Gastrocnemius medialis (tissue), 4 donors: ENCODE results near the gene PYURF. TPM values are rescaled to one million over a fixed set of nuclear protein-coding genes. Genes with fewer than 3 reads are reported as not detected.

Source experiments
- ATAC-seq, 2 donors: fragments of 150-250 bp; one replicate each; pipeline ENCODE4 v1.9.1; 2016
- DNase-seq, 2 donors: peaks; one replicate each; pipeline ENCODE4 v3.0.0-alpha.2; 2019
- H3K27ac ChIP-seq, 4 donors: fragments of 200-600 bp; sonication (generic); 1 replicate in 1 of 4; 2 replicates in 3 of 4; pipeline ENCODE4 v1.5.1; 2016 to 2018; ENCODE audit warnings: mild to moderate bottlenecking in 2 of 4, moderate library complexity in 1 of 4
- H3K27me3 ChIP-seq, 3 donors: fragments of 200-600 bp; sonication (generic) in 2 of 3; 1 replicate in 1 of 3; 2 replicates in 2 of 3; pipeline versions ENCODE4 v1.5.1 to v1.6.0; 2016 to 2019; ENCODE audit warnings: mild to moderate bottlenecking in 1 of 3, moderate library complexity in 1 of 3
- H3K36me3 ChIP-seq, 2 donors: fragments of 200-600 bp; sonication (generic) in 1 of 2; one replicate each; pipeline ENCODE4 v1.5.1; 2017 to 2018
- H3K4me1 ChIP-seq, 2 donors: fragments of 200-600 bp; sonication (generic) in 1 of 2; one replicate each; pipeline ENCODE4 v1.5.1; 2016 to 2017; ENCODE audit warnings: mild to moderate bottlenecking in 2 of 2
- H3K4me3 ChIP-seq, 4 donors: fragments of 200-600 bp; sonication (generic) in 3 of 4; 1 replicate in 1 of 4; 2 replicates in 3 of 4; pipeline ENCODE4 v1.5.1; 2016 to 2019; ENCODE audit warnings: mild to moderate bottlenecking in 2 of 4
- H3K9me3 ChIP-seq, 3 donors: fragments of 200-600 bp; sonication (generic) in 2 of 3; 1 replicate in 1 of 3; 2 replicates in 2 of 3; pipeline ENCODE4 v1.5.1; 2016 to 2019
- CTCF ChIP-seq, 5 experiments: fragments of 450-650 bp in 3 of 5; fragments of 200-600 bp in 2 of 5; sonication (generic) in 2 of 5; IDR thresholded peaks in 4 of 5; conservative IDR thresholded peaks in 1 of 5; 1 replicate in 4 of 5; 2 replicates in 1 of 5; pipeline ENCODE4 v1.5.1; 2016 to 2019; ENCODE audit warnings: antibody characterized with exemption in 5 of 5, mild to moderate bottlenecking in 3 of 5, moderate library complexity in 3 of 5
- POLR2A ChIP-seq, 2 donors: fragments of 450-650 bp; IDR thresholded peaks; one replicate each; pipeline ENCODE4 v1.6.1; 2017; ENCODE audit warnings: antibody characterized with exemption in 2 of 2, mild to moderate bottlenecking in 2 of 2, moderate library complexity in 2 of 2
- in situ Hi-C, 4 donors: fragments of 200-750 bp; cut with MboI; loops; one replicate each; pipeline versions ENCODE4 v1.15.0 to v1.8.0; 2017; ENCODE audit warnings: low sequenced_read_pairs in 4 of 4
- intact Hi-C: fragments of 100-400 bp; cut with DNase I; formaldehyde crosslinking; loops from one replicate; pipeline ENCODE4 v1.15.1; 2023; ENCODE audit warnings: low total_unique reads
- total RNA-seq, 4 donors: library from RNA; depleted of rRNA; stranded (reverse); fragments of >200 nt; gene quantifications; one replicate each; pipeline versions ENCODE4 v1.1.0 to v1.2.3, GENCODE V29; 2016

PYURF gene
- total RNA-seq, 4 donors from 2014 or later = 62.4 to 86.0 (median 72.3) TPM

- no peaks in the 10 kb centered on the region for H3K27me3 ChIP-seq
- peak overlapping the region in 2 of 4 donors; percentile 38 to 93 for H3K27ac ChIP-seq
- no peak overlapping the region for H3K4me3 ChIP-seq
- in situ Hi-C loops = loop anchor here in 1 of 4 donors (25.0 kb wide), 1 partner anchor 511 kb away; no protein-coding TSS in a partner anchor
- H3K4me1 ChIP-seq = peaks cover 26 to 32% of the 10 kb centered on the region in 2 donors
- intact Hi-C loops = loop anchor here (10.0 kb wide), 1 partner anchor 298 kb away; no protein-coding TSS in a partner anchor
- no peak for DNase-seq
- peaks cover 0 to 7% of the 10 kb centered on the region in 2 donors for H3K36me3 ChIP-seq
- ATAC-seq = no peak
- H3K9me3 ChIP-seq = no peaks in the 10 kb centered on the region
- TF ChIP-seq POLR2A (IDR thresholded peaks at IDR 0.05) = no peak
- TF ChIP-seq CTCF (IDR thresholded peaks at IDR 0.05 in 4 of 5, conservative IDR thresholded peaks at IDR 0.05 in 1 of 5) = peak in 2 of 5 experiments; percentile 15 to 32
These were observed 2.7 kb upstream of the PYURF start for GRCh38 chr4:88526221-88526815.

DNA sequence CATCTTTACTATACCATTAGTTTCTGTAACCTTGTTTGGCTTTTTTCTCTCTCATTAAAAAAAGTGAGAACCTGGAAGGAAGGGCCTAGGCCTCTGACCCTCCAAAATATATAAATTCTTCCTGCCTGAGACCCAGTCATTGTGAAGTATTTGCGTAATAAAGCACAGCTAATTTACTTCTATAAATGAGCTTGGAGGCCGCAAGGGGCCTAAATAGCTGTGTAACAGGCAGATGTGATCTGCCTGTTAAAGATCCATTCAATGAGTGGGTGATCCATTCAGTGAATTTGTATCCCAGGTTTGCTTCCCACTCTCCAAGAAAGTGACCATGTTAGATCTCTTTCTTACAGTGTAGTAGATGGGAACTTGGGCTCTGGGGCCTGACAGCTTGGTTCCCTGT, 595 bp upstream of the PYURF start:
- peak overlapping the region; percentile 86 to 96 (median 90) for H3K4me3 ChIP-seq
- intact Hi-C loops = loop anchor here (5.0 to 10.0 kb wide), 4 partner anchors 67 to 1587 kb away; partner anchors contain the start of genes AFF1, HERC5 and HERC6
- TF ChIP-seq POLR2A (IDR thresholded peaks at IDR 0.05) (no peak), CTCF (IDR thresholded peaks at IDR 0.05 in 4 of 5, conservative IDR thresholded peaks at IDR 0.05 in 1 of 5) (no peak)
- no peaks in the 10 kb centered on the region for H3K9me3 ChIP-seq
- in situ Hi-C loops = loop anchor here in 1 of 4 donors (25.0 kb wide), 2 partner anchors 487 to 662 kb away; no protein-coding TSS in a partner anchor
- peaks cover 0 to 25% of the 10 kb centered on the region in 2 donors for H3K36me3 ChIP-seq
- peaks cover 26 to 35% of the 10 kb centered on the region in 2 donors for H3K4me1 ChIP-seq
- H3K27ac ChIP-seq = peak overlapping the region; percentile 88 to 98 (median 92)
- H3K27me3 ChIP-seq = no peaks in the 10 kb centered on the region
- ATAC-seq = no peak
- no peak for DNase-seq

- Histone ChIP-seq H3K4me1 (peaks cover 26 to 35% of the 10 kb centered on the region in 2 donors), H3K4me3 (peak overlapping the region; percentile 86 to 96 (median 90)), H3K36me3 (peaks cover 0 to 26% of the 10 kb centered on the region in 2 donors), H3K9me3 (no peaks in the 10 kb centered on the region), H3K27me3 (no peaks in the 10 kb centered on the region), H3K27ac (peak overlapping the region; percentile 88 to 98 (median 92))
- intact Hi-C loops (loop anchor here (1.0 to 10.0 kb wide), 7 partner anchors 66 to 1586 kb away; partner anchors contain the start of genes AFF1, HERC3, HERC5 and HERC6), in situ Hi-C loops (loop anchor here in 1 of 4 donors (25.0 kb wide), 2 partner anchors 486 to 661 kb away; no protein-coding TSS in a partner anchor)
- DNase-seq = peak; percentile 5 to 32
- ATAC-seq = peak; percentile 44 to 55
- no peak for TF ChIP-seq CTCF (IDR thresholded peaks at IDR 0.05 in 4 of 5, conservative IDR thresholded peaks at IDR 0.05 in 1 of 5)
- no peak for TF ChIP-seq POLR2A (IDR thresholded peaks at IDR 0.05)
These were observed 763 bp downstream of the PYURF start for GRCh38 chr4:88522702-88523324.

GRCh38 chr4:88518911-88519310, 4.7 kb downstream of the PYURF start:
- DNase-seq (no peak), ATAC-seq (no peak)
- Histone ChIP-seq H3K27ac (no peak overlapping the region), H3K27me3 (no peaks in the 10 kb centered on the region), H3K36me3 (peaks cover 0 to 26% of the 10 kb centered on the region in 2 donors), H3K9me3 (no peaks in the 10 kb centered on the region), H3K4me3 (no peak overlapping the region), H3K4me1 (peaks cover 11 to 12% of the 10 kb centered on the region in 2 donors)
- in situ Hi-C loops = loop anchor here (5.0 to 25.0 kb wide), 5 partner anchors 144 to 657 kb away; partner anchors contain the start of gene HERC6 (in 1 of the 4)
- intact Hi-C loops = loop anchor here (10.0 kb wide), 1 partner anchor 484 kb away; no protein-coding TSS in a partner anchor
- TF ChIP-seq CTCF (IDR thresholded peaks at IDR 0.05 in 4 of 5, conservative IDR thresholded peaks at IDR 0.05 in 1 of 5) (no peak), POLR2A (IDR thresholded peaks at IDR 0.05) (no peak)
